ENCODE measurements around the gene AHCYL1.

DNA sequence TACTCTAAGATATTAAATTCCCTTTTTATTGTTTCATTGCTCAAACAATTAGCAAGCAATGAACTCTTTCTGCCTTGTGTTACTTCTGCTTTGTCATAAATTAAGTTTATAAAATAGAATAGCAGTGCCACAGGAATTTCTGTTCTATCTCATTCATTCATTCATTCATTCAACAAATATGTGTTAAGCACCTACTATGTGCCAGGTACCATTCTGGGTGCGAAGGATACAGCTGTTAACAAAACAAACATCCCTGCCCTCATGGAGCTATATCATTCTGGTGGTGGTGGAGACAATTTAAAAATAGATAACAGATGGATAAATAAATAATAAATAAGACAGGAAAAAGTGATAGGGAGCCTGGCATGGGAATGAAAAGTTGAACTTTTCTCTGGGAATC is 34.5 kb upstream of the AHCYL1 start:
- TF ChIP-seq, protein P1, sequence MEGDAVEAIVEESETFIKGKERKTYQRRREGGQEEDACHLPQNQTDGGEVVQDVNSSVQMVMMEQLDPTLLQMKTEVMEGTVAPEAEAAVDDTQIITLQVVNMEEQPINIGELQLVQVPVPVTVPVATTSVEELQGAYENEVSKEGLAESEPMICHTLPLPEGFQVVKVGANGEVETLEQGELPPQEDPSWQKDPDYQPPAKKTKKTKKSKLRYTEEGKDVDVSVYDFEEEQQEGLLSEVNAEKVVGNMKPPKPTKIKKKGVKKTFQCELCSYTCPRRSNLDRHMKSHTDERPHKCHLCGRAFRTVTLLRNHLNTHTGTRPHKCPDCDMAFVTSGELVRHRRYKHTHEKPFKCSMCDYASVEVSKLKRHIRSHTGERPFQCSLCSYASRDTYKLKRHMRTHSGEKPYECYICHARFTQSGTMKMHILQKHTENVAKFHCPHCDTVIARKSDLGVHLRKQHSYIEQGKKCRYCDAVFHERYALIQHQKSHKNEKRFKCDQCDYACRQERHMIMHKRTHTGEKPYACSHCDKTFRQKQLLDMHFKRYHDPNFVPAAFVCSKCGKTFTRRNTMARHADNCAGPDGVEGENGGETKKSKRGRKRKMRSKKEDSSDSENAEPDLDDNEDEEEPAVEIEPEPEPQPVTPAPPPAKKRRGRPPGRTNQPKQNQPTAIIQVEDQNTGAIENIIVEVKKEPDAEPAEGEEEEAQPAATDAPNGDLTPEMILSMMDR (IDR thresholded peaks at IDR 0.05; ENCODE audit: extremely low read depth in 1 of 2, insufficient read depth in 1 of 2, low read depth in 1 of 2, low read length in 2 of 2), result no peak
- TF ChIP-seq EZH2 (IDR thresholded peaks at IDR 0.05; ENCODE audit: borderline replicate concordance, low read depth, low read length, severe bottlenecking) (no peak), POLR2A (IDR thresholded peaks at IDR 0.05; ENCODE audit: low read depth, low read length) (no peak), POLR2AphosphoS5 (IDR thresholded peaks at IDR 0.05; ENCODE audit: insufficient read depth, low read depth, low read length) (no peak), JUN (IDR thresholded peaks at IDR 0.05; ENCODE audit: borderline replicate concordance, insufficient read depth, insufficient read length, low read depth) (no peak), MYC (IDR thresholded peaks at IDR 0.05; ENCODE audit: low read depth, low read length) (no peak)
